HG03565 (cell line): ENCODE measurements around the gene UTY.
"Not testable (repeated sequence)": the region's sequence is repeated elsewhere in the genome, so short reads cannot be mapped to it uniquely, and the experiment has no call there.

Source experiments
- ATAC-seq: cut with Tn5 transposase; IDR thresholded peaks from one replicate; pipeline ENCODE4 v1.9.1; 2021; ENCODE audit warnings: mild to moderate bottlenecking, moderate library complexity; ENCODE audit not compliant: unreplicated experiment

Gene UTY

GRCh38 chrY:13312966-13313365 lies 166.9 kb downstream of the UTY start:
- no peak for ATAC-seq

DNA sequence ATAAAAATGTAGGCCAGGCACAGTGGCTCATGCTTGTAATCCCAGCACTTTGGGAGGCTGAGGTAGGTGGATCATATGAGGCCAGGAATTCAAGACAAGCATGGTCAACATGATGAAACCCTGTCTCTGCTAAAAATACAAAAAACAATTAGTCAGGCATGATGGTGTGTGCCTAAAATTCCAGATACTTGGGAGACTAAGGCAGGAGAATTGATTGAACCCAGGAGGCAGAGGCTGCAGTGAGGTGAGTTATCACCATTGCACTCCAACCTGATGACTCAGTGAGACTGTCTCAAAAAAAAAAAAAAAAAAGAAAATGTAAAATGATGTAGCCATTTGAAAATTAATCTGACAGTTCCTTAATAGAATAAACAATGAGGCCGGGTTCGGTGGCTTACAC lies 171.9 kb downstream of the UTY start:
- no peak for ATAC-seq

- no peak for ATAC-seq
Observed at GRCh38 chrY:13300795-13301194, 179.0 kb downstream of the UTY start.

DNA sequence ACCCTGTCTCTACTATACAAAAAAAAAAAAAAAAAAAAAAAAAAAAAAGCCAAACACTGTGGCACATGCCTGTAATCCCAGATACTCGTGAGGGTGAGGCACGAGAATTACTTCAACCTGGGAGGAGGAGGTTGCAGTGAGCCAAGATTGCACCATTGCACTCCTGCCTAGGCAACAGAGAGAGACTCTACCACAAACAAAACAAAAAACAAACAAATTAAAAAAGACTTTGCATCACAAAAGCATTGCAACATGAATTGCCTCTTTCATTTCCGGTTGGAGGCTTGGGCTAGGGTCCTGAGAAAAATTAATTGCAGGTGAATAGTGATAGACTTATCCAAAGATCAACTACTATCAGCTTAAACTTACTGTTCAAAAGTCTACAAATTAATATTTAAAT lies 180.4 kb downstream of the UTY start:
- no peak for ATAC-seq

- ATAC-seq = no peak
Observed at GRCh38 chrY:13296176-13296890, 183.5 kb downstream of the UTY start.

- ATAC-seq = no peak
Observed at GRCh38 chrY:13295026-13295425, 184.8 kb downstream of the UTY start.

- no peak for ATAC-seq
Observed at GRCh38 chrY:13291199-13291598, 188.6 kb downstream of the UTY start.

DNA sequence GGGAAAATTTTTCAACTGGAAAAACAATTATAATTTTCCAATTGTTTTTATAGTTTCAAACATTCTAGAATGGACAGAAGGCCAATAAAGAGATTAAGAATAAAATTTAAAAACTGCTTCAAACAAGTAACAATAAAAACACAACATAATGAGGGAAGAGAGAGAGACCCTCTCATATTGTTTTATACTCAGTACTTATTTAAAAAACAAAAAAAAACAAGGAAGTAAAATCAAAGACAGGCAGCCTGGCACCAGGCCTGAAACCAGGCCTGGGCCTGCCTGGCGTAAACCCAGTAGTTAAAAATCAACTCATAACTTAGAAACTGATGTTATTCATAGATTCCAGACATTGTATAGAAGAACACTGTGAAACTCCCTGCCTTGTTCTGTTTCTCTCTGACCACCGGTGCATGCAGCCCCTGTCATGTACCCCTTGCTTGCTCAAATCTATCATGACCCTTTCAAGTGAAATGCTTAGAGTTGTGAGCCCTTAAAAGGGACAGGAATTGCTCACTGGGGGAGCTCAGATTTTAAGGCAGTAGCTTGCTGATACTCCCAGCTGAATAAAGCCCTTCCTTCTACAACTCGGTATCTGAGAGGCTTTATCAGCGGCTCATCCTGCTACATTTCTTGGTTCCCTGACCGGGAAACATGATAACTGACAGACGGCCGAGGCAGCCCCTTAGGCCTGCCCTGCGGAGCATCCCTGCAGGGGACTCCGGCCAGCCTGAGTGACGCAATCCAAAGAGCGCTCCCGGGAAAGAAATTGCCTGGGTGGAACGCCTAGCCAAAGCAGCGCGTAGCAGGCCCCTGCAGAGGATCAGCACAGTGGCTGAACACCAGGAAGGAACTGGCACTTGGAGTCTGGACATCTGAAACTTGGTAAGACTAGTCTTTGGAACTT lies 197.4 kb downstream of the UTY start:
- not testable (repeated sequence) for ATAC-seq

DNA sequence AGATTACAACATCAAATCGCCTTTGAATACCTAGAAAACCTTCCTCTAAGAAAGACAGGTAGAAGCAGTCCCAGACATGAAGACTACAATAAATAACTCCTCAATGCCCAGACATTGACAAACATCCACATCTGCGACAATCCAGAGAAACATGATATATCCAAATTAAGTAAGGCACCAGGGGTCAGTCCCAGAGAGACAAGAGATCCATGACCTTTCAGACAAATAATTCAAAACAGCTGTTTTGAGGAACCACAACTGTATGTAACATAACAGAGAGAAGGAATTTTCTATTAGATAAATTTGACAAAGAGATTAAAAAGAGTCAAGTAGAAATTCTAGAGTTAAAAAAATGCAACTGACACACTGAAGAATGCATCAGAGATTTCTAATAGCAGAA lies 200.3 kb downstream of the UTY start:
- ATAC-seq = no peak

GRCh38 chrY:13271706-13272105 lies 208.1 kb downstream of the UTY start:
- no peak for ATAC-seq

DNA sequence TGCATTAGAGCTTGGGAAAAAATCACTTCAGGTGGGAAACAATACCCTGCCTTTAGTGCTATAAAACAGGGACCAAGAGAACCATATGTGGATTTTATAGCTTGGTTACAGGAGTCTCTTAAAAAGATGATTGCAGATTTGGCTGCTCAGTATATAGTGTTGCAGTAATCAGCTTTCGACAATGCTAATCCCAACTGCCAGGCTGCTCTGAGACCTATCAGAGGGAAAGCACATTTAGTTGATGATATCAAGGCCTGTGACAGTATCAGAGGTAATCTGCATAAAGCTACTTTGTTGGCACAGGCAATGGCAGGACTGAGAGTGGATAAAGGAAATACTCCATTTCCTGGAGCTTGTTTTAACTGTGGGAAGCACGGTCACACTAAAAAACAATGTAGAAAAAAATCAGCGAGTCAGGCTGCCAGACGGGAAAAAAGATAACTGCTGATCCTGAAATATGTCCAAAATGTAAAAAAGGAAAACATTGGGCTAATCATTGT lies 225.8 kb downstream of the UTY start:
- not testable (repeated sequence) for ATAC-seq

DNA sequence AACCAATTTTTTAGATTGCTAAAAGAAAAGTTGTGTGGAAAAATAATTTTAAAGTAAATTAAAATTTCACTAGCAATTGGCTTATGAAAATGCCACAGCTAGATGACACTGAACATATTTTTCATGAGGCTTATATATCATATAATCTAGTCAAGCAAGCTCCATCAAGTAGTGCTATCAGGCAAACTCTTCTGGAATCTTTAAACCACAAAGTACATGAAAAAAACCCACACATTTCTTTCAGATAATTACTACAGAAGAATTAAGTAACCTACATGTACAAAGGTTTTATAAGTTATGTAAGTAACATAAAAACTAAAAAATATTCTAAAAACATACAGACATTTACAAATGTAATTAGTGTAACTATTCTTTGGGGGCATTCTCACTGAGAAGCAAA lies 229.4 kb downstream of the UTY start:
- ATAC-seq = no peak

- ATAC-seq = no peak
Observed at GRCh38 chrY:13243716-13244115, 236.1 kb downstream of the UTY start.

DNA sequence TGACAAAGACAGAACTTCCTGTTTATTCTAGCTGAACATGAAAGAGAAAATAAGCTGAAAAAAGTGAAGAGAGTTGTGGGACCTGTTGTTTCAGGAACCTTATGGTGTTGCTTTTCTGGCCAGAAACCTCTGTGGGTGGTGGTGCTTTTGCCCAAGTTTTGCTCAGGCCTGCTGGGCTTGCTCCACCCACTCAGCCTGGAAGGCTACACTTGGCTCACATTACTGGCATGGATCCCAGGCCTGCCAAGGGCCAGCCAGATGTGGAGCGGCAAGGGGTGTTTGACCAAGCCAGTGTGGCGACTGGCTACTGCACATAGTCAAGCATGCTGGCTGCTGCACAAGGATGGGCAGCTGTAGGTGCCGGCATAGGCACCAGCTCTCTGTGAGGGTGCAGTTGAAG lies 245.9 kb downstream of the UTY start:
- ATAC-seq = no peak

DNA sequence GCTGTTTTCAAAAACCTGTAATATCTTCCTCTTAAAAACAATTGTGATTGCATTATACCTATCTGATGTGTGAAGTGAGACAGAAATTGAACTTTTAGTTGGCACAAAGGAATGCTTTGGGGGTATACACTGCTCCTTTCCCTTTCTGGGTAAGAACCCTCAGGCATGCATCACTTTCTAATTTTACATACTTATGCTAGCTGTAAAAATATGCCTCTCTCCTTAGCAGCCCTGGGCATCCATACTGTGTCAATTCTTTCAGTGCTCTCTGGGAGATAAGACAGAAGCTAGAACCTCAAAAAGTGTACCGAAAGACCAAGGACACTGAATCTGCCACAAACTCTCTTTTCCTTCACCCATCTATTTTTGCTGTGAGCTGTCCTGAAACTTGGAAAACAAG lies 246.7 kb downstream of the UTY start:
- ATAC-seq = no peak

GRCh38 chrY:13227354-13227953 lies 252.4 kb downstream of the UTY start:
- no peak for ATAC-seq

- ATAC-seq = no peak
Observed at GRCh38 chrY:13210961-13211646, 268.7 kb downstream of the UTY start.

DNA sequence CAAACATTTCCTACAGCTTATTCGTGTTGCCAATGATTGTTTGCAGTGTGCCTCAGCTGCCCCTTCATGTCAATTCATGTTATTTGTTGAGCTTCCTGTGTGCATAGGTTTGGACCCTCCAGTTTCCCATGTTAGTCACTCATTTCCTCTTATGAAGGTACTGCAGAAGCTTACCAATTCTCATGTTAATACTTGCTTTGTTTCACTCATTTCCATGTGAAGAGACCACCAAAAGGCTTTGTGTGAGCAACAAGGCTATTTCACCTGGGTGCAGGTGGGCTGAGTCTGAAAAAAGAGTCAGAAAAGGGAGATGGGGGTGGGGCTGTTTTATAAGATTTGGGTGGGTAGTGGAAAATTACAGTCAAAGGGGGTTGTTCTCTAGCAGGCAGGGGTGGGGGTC lies 274.6 kb downstream of the UTY start:
- no peak for ATAC-seq
